Suprapubic skin (tissue), 4 donors: ENCODE measurements around the gene SORCS1. TPM values are rescaled to one million over a fixed set of nuclear protein-coding genes. Genes with fewer than 3 reads are reported as not detected.

Experiments
- DNase-seq, 2 donors: peaks; one replicate each; pipeline ENCODE4 v3.0.0-alpha.2; 2019; ENCODE audit warnings: low spot score in 2 of 2
- H3K27ac ChIP-seq: fragments of 200-600 bp; sonication (generic); one replicate; pipeline ENCODE4 v1.5.1; 2019
- H3K27me3 ChIP-seq: fragments of 200-600 bp; sonication (generic); one replicate; pipeline ENCODE4 v1.5.1; 2019
- H3K36me3 ChIP-seq: fragments of 200-600 bp; sonication (generic); one replicate; pipeline ENCODE4 v1.5.1; 2019
- H3K4me1 ChIP-seq: fragments of 200-600 bp; sonication (generic); one replicate; pipeline ENCODE4 v1.5.1; 2019
- H3K4me3 ChIP-seq: fragments of 200-600 bp; sonication (generic); one replicate; pipeline ENCODE4 v1.5.1; 2019; ENCODE audit warnings: mild to moderate bottlenecking
- H3K9me3 ChIP-seq: fragments of 200-600 bp; sonication (generic); one replicate; pipeline ENCODE4 v1.5.1; 2019
- CTCF ChIP-seq, 2 donors: fragments of 200-600 bp in 1 of 2; fragments of 450-650 bp in 1 of 2; sonication (generic) in 1 of 2; IDR thresholded peaks; one replicate each; pipeline ENCODE4 v1.5.1; 2016 to 2019; ENCODE audit warnings: antibody characterized with exemption in 2 of 2, mild to moderate bottlenecking in 1 of 2, moderate library complexity in 1 of 2
- EP300 ChIP-seq: sonication (generic); formaldehyde crosslinking; IDR thresholded peaks from one replicate; pipeline ENCODE4 v1.6.1; 2017; ENCODE audit warnings: antibody characterized with exemption
- POLR2A ChIP-seq, 2 donors: fragments of 450-650 bp; IDR thresholded peaks; one replicate each; pipeline ENCODE4 v1.6.1; 2017; ENCODE audit warnings: antibody characterized with exemption in 2 of 2, mild to moderate bottlenecking in 2 of 2, moderate library complexity in 2 of 2
- POLR2AphosphoS5 ChIP-seq, 3 donors: sonication (generic); formaldehyde crosslinking; IDR thresholded peaks; one replicate each; pipeline ENCODE4 v1.6.1; 2017; ENCODE audit warnings: antibody characterized with exemption in 3 of 3
- WGBS: methylation state at CpG from one replicate; pipeline ENCODE4 v1.1.5; 2018; 5-methylcytosine and 5-hydroxymethylcytosine counted together
- total RNA-seq, 4 donors: library from RNA; depleted of rRNA; stranded (reverse); fragments of >200 nt; gene quantifications; one replicate each; pipeline ENCODE4 v1.1.0, GENCODE V29; 2016

The SORCS1 gene
- total RNA-seq, 4 donors from 2014 or later = 1.3 to 6.0 (median 3.4) TPM

GRCh38 chr10:106768204-106768603 lies 396.3 kb downstream of the SORCS1 start:
- DNase-seq = no peak
- H3K9me3 ChIP-seq = no peaks in the 10 kb centered on the region
- no peaks in the 10 kb centered on the region for H3K27me3 ChIP-seq
- no peak overlapping the region for H3K27ac ChIP-seq
- TF ChIP-seq POLR2A (IDR thresholded peaks at IDR 0.05) (no peak), EP300 (no peak), POLR2AphosphoS5 (IDR thresholded peaks at IDR 0.05) (no peak), CTCF (IDR thresholded peaks at IDR 0.05) (no peak)
- H3K4me1 ChIP-seq = no peaks in the 10 kb centered on the region
- no peak overlapping the region for H3K4me3 ChIP-seq
- H3K36me3 ChIP-seq = no peaks in the 10 kb centered on the region

GRCh38 chr10:106765928-106766327 lies 398.6 kb downstream of the SORCS1 start:
- H3K27me3 ChIP-seq = no peaks in the 10 kb centered on the region
- DNase-seq = no peak
- H3K27ac ChIP-seq = no peak overlapping the region
- H3K9me3 ChIP-seq = no peaks in the 10 kb centered on the region
- no peaks in the 10 kb centered on the region for H3K4me1 ChIP-seq
- WGBS = 73% methylated on average over 7 of the region's 7 CpGs
- TF ChIP-seq EP300 (no peak), CTCF (IDR thresholded peaks at IDR 0.05) (no peak), POLR2AphosphoS5 (IDR thresholded peaks at IDR 0.05) (no peak), POLR2A (IDR thresholded peaks at IDR 0.05) (no peak)
- no peaks in the 10 kb centered on the region for H3K36me3 ChIP-seq
- H3K4me3 ChIP-seq = no peak overlapping the region

DNA sequence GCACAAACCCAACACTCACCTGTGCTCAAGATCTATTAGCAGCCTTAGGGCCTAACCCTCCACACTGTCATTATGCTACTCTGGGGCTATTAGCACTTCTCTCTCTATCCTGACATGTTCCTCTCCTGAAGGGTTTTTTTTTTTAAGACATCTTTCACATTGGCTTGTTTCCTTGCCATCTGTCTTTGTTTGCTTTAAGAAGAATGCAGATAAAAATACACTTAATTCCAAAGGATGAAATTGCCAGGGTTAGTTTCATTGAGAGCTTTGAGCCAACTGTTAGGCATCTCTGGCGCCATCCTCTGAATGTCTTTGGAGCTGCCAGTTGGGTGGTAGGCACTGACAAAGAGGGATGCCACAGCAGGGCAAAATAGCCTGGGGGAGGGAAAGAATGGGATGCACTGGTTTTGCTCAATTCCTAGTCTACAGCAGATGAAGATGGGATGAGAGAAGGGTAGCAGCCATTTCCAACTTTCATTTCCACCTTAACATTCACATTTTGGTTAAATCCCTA lies 399.2 kb downstream of the SORCS1 start:
- TF ChIP-seq POLR2AphosphoS5 (IDR thresholded peaks at IDR 0.05) (no peak), POLR2A (IDR thresholded peaks at IDR 0.05) (no peak), CTCF (IDR thresholded peaks at IDR 0.05) (no peak), EP300 (no peak)
- WGBS = 74% methylated on average over 1 of the region's 1 CpG
- no peak overlapping the region for H3K27ac ChIP-seq
- H3K9me3 ChIP-seq = no peaks in the 10 kb centered on the region
- no peaks in the 10 kb centered on the region for H3K36me3 ChIP-seq
- H3K4me3 ChIP-seq = no peak overlapping the region
- no peak for DNase-seq
- H3K4me1 ChIP-seq = no peaks in the 10 kb centered on the region
- H3K27me3 ChIP-seq = no peaks in the 10 kb centered on the region

GRCh38 chr10:106764360-106764759 lies 400.1 kb downstream of the SORCS1 start:
- H3K4me1 ChIP-seq = no peaks in the 10 kb centered on the region
- no peaks in the 10 kb centered on the region for H3K9me3 ChIP-seq
- WGBS = 74% methylated on average over 6 of the region's 6 CpGs
- H3K27ac ChIP-seq = no peak overlapping the region
- no peaks in the 10 kb centered on the region for H3K36me3 ChIP-seq
- H3K4me3 ChIP-seq = no peak overlapping the region
- DNase-seq = no peak
- H3K27me3 ChIP-seq = no peaks in the 10 kb centered on the region
- TF ChIP-seq POLR2AphosphoS5 (IDR thresholded peaks at IDR 0.05) (no peak), EP300 (no peak), CTCF (IDR thresholded peaks at IDR 0.05) (no peak), POLR2A (IDR thresholded peaks at IDR 0.05) (no peak)

- H3K4me1 ChIP-seq = no peaks in the 10 kb centered on the region
- no peak for DNase-seq
- H3K36me3 ChIP-seq = no peaks in the 10 kb centered on the region
- H3K4me3 ChIP-seq = no peak overlapping the region
- TF ChIP-seq POLR2A (IDR thresholded peaks at IDR 0.05) (no peak), EP300 (no peak), POLR2AphosphoS5 (IDR thresholded peaks at IDR 0.05) (no peak)
- H3K27me3 ChIP-seq = no peaks in the 10 kb centered on the region
- 64% methylated on average over 4 of the region's 4 CpGs for WGBS
- H3K27ac ChIP-seq = no peak overlapping the region
- H3K9me3 ChIP-seq = no peaks in the 10 kb centered on the region
Measured at GRCh38 chr10:106761906-106762305, 402.6 kb downstream of the SORCS1 start.

DNA sequence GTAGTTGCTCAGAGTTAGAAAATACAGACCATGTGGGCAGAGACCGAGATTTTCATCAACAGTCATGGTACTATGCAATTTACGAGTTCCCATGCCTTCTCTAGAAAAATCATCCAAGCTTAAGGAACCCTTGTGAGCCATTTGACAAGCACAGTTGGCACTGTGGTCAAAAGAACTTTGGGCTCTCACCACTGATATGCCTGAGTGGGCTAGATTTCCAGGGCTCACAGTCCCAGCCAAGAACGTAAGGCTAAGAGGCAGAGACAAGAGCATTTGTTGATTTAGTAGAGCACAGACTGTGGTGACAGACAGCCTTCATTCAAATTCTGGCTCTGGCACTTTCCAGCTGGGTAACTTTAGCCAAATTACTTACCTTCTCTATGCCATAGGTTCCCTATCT lies 407.0 kb downstream of the SORCS1 start:
- H3K27ac ChIP-seq = no peak overlapping the region
- H3K27me3 ChIP-seq = no peaks in the 10 kb centered on the region
- TF ChIP-seq POLR2A (IDR thresholded peaks at IDR 0.05) = no peak
- TF ChIP-seq CTCF (IDR thresholded peaks at IDR 0.05) = no peak
- TF ChIP-seq POLR2AphosphoS5 (IDR thresholded peaks at IDR 0.05) = no peak
- TF ChIP-seq EP300 = no peak
- H3K4me1 ChIP-seq = no peaks in the 10 kb centered on the region
- no peaks in the 10 kb centered on the region for H3K9me3 ChIP-seq
- WGBS = 57% methylated on average over 3 of the region's 3 CpGs
- no peak overlapping the region for H3K4me3 ChIP-seq
- H3K36me3 ChIP-seq = no peaks in the 10 kb centered on the region
- DNase-seq = no peak
